Prostate gland (tissue), 2 donors: Measurements from ENCODE around the gene POLR1A. TPM values are rescaled to one million over a fixed set of nuclear protein-coding genes. Genes with fewer than 3 reads are reported as not detected.
A peak's percentile ranks its signal among the peaks of the same experiment; 100 is the strongest.

Experiments used
- DNase-seq: peaks from one replicate; pipeline ENCODE4 v3.0.0-alpha.2; 2019; ENCODE audit warnings: low spot score
- H3K27ac ChIP-seq, 2 donors: fragments of 200-600 bp; sonication (generic); 2 replicates each; pipeline ENCODE4 v1.5.1; 2017 to 2019
- H3K27me3 ChIP-seq: fragments of 200-600 bp; sonication (generic); replicated peaks from 2 replicates; pipeline ENCODE4 v1.5.1; 2019; ENCODE audit not compliant: insufficient read depth
- H3K36me3 ChIP-seq, 2 donors: fragments of 200-600 bp; sonication (generic); 1 replicate in 1 of 2; 2 replicates in 1 of 2; pipeline versions ENCODE4 v1.5.1 to v1.8.1; 2017 to 2019
- H3K4me1 ChIP-seq: fragments of 200-600 bp; sonication (generic); replicated peaks from 2 replicates; pipeline ENCODE4 v1.5.1; 2019
- H3K4me3 ChIP-seq, 2 donors: fragments of 200-600 bp; sonication (generic); 2 replicates each; pipeline ENCODE4 v1.5.1; 2017 to 2019
- H3K9me3 ChIP-seq: fragments of 200-600 bp; sonication (generic); 2 replicates; pipeline ENCODE4 v1.5.1; 2017
- POLR2A ChIP-seq: fragments of 450-650 bp; IDR thresholded peaks from one replicate; pipeline ENCODE4 v1.6.1; 2016; ENCODE audit warnings: antibody characterized with exemption, mild to moderate bottlenecking
- POLR2AphosphoS5 ChIP-seq: sonication (generic); formaldehyde crosslinking; IDR thresholded peaks from one replicate; pipeline ENCODE4 v1.6.1; 2017; ENCODE audit warnings: antibody characterized with exemption
- WGBS: methylation state at CpG from one replicate; pipeline ENCODE4 v1.1.5; 2018; 5-methylcytosine and 5-hydroxymethylcytosine counted together
- intact Hi-C: fragments of 100-400 bp; cut with DNase I; formaldehyde crosslinking; loops from one replicate; pipeline ENCODE4 v1.14.2; 2022
- total RNA-seq, 2 donors: library from RNA; depleted of rRNA; stranded (reverse); fragments of >200 nt; gene quantifications; one replicate each; pipeline ENCODE4 v1.1.0, GENCODE V29; 2016
- TF ChIP-seq, protein P1 (sequence below), 4 experiments: fragments of 200-600 bp in 2 of 4; fragments of 450-650 bp in 2 of 4; sonication (generic) in 2 of 4; IDR thresholded peaks; 1 replicate in 3 of 4; 2 replicates in 1 of 4; pipeline ENCODE4 v1.5.1; 2016 to 2019; ENCODE audit warnings: antibody characterized with exemption in 4 of 4, mild to moderate bottlenecking in 2 of 4, moderate library complexity in 2 of 4

Gene POLR1A
- total RNA-seq, 2 donors from 2014 or later = 13.0 to 27.4 TPM

DNA sequence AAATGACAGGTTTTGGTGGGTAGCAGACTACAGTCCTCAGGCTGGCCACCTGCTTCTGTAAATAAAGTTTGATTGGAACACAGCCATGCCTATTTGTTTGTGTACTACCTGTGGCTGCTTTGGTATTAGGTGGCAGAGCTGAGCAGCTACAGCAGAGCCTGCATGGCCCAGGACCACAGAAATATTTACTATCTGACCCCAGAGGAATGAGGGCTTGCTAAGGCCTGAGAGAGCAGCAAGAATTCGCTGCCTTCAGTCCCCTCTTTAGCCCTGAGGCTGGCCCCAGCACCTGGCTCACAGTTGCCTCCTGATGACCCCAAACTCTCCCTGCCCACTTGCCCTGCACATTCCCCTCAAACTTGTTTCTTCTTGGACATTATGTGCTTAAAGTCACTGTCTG lies 32.5 kb downstream of the POLR1A start:
- TF ChIP-seq POLR2A = no peak
- TF ChIP-seq, protein P1, sequence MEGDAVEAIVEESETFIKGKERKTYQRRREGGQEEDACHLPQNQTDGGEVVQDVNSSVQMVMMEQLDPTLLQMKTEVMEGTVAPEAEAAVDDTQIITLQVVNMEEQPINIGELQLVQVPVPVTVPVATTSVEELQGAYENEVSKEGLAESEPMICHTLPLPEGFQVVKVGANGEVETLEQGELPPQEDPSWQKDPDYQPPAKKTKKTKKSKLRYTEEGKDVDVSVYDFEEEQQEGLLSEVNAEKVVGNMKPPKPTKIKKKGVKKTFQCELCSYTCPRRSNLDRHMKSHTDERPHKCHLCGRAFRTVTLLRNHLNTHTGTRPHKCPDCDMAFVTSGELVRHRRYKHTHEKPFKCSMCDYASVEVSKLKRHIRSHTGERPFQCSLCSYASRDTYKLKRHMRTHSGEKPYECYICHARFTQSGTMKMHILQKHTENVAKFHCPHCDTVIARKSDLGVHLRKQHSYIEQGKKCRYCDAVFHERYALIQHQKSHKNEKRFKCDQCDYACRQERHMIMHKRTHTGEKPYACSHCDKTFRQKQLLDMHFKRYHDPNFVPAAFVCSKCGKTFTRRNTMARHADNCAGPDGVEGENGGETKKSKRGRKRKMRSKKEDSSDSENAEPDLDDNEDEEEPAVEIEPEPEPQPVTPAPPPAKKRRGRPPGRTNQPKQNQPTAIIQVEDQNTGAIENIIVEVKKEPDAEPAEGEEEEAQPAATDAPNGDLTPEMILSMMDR (IDR thresholded peaks at IDR 0.05) = no peak
- no peak for TF ChIP-seq POLR2AphosphoS5
- DNase-seq = no peak
- intact Hi-C loops = loop anchor here (5.0 to 10.0 kb wide), 2 partner anchors 36 to 338 kb away; no protein-coding TSS in a partner anchor
- 75% methylated on average over 1 of the region's 1 CpG for WGBS
- no peaks in the 10 kb centered on the region for H3K27me3 ChIP-seq
- H3K9me3 ChIP-seq = no peaks in the 10 kb centered on the region
- H3K4me1 ChIP-seq = peaks cover 11% of the 10 kb centered on the region
- H3K27ac ChIP-seq = no peak overlapping the region
- H3K4me3 ChIP-seq = no peak overlapping the region
- H3K36me3 ChIP-seq = peaks cover 0 to 21% of the 10 kb centered on the region in 2 donors

DNA sequence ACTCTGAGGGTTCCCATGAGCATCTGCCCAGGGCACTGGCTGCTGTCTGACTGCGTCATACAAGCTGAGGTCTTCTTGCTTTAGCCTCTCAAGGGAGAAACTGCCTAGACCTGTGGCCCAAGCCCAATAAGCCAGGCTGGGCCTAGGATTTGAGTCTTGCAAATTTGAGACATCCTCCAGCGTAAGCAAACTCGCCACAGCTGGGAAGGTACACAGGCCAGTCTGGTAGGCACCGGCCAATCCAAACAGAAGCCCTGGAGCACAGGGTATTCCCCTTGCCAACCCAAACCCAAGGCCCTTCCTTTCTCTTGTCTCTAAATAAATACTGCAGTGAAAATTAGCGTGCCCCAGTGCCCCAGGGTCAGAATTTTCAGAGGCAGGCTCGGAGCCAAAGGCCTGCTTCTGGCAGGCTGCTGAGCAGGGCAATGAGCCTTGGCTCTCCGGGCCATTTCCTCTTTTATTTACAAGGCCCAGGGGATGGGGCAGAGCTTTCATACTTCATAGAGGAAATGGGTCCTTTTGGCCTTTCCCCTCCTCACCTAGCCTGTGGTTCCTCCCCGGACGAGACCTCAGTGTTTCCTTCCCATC lies 33.3 kb downstream of the POLR1A start:
- H3K4me3 ChIP-seq = no peak overlapping the region
- peak overlapping the region; percentile 6 to 32 for H3K27ac ChIP-seq
- H3K36me3 ChIP-seq = peaks cover 0 to 21% of the 10 kb centered on the region in 2 donors
- H3K9me3 ChIP-seq = no peaks in the 10 kb centered on the region
- H3K27me3 ChIP-seq = no peaks in the 10 kb centered on the region
- peak; percentile 71 for TF ChIP-seq POLR2AphosphoS5
- no peak for TF ChIP-seq POLR2A
- TF ChIP-seq, protein P1 (IDR thresholded peaks at IDR 0.05) = no peak
- intact Hi-C loops = loop anchor here (1.0 to 10.0 kb wide), 3 partner anchors 35 to 338 kb away; no protein-coding TSS in a partner anchor
- peak; percentile 78 for DNase-seq
- H3K4me1 ChIP-seq = peaks cover 11% of the 10 kb centered on the region
- WGBS = 23% methylated on average over 9 of the region's 9 CpGs

DNA sequence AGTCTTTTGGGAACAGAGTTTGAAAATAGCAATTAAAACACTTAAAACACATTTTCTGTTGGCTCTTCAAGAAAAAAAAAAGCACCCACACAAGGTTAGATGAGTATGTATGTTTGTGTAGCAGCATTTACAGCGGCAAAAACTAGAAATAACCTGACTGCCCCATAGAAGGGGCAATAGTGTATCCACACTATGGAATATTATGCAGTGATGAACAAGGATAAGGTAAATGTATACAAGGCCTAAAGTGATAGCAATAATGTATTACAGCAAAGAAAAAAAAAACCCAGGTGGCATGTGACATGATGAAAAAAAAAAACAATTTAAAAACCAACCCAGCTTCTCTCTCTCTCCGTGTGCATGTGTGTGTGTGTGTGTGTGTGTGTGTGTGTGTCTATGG lies 34.8 kb downstream of the POLR1A start:
- Histone ChIP-seq H3K27me3 (no peaks in the 10 kb centered on the region), H3K4me1 (peaks cover 7% of the 10 kb centered on the region), H3K9me3 (no peaks in the 10 kb centered on the region), H3K27ac (no peak overlapping the region), H3K36me3 (peaks cover 0 to 21% of the 10 kb centered on the region in 2 donors), H3K4me3 (no peak overlapping the region)
- no peak for TF ChIP-seq POLR2AphosphoS5
- TF ChIP-seq, protein P1 (IDR thresholded peaks at IDR 0.05) = no peak
- no peak for TF ChIP-seq POLR2A
- WGBS = 77% methylated on average over 2 of the region's 2 CpGs
- no peak for DNase-seq
- intact Hi-C loops = loop anchor here (5.0 to 10.0 kb wide), 2 partner anchors 34 to 336 kb away; no protein-coding TSS in a partner anchor

DNA sequence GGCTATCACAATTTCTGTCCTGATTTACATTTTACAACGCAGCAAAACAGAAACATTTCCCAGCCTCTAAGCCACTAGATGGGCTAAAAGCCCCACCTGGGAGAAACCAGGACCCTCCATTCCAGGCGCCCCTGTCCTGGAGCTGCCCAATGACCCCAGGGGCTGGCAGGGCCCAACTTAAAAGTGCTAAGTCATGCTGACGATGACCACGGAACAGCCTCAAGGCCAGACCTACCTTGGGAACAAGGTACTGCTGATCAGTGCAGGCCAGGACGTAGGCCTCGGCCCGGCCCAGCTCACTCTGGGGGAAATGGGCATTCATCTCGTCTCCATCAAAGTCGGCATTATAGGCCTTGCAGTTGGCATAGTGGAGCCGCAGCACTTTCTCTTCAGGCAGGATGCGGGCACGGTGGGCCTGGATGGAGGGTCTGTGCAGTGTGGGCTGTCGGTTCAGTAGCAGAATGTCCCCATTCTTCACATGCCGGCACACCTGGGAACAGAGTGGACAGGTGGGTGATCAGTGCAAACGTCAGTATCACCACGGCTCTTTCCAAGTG lies 35.8 kb downstream of the POLR1A start:
- H3K27ac ChIP-seq = no peak overlapping the region
- TF ChIP-seq, protein P1 (IDR thresholded peaks at IDR 0.05) = no peak
- TF ChIP-seq POLR2A (no peak), POLR2AphosphoS5 (no peak)
- intact Hi-C loops = loop anchor here (5.0 to 10.0 kb wide), 2 partner anchors 33 to 335 kb away; no protein-coding TSS in a partner anchor
- H3K4me1 ChIP-seq = peaks cover 7% of the 10 kb centered on the region
- no peak overlapping the region for H3K4me3 ChIP-seq
- no peaks in the 10 kb centered on the region for H3K9me3 ChIP-seq
- peaks cover 0 to 21% of the 10 kb centered on the region in 2 donors for H3K36me3 ChIP-seq
- WGBS = 95% methylated on average over 16 of the region's 16 CpGs
- no peaks in the 10 kb centered on the region for H3K27me3 ChIP-seq
- DNase-seq = no peak
